HFFc6 (cell line): ENCODE results near the gene SNX18. TPM values are rescaled to one million over a fixed set of nuclear protein-coding genes. Genes with fewer than 3 reads are reported as not detected.

ENCODE experiments used
- DNase-seq: peaks from one replicate; pipeline ENCODE4 v3.0.0-alpha.2; 2018
- H3K27ac Mint-ChIP-seq: 2 replicates; pipeline ENCODE4 v1.8.0; 2020; ENCODE audit warnings: mild to moderate bottlenecking, mixed read lengths
- H3K27me3 Mint-ChIP-seq: 2 replicates; pipeline ENCODE4 v1.8.0; 2021; ENCODE audit warnings: mild to moderate bottlenecking, moderate library complexity, mixed read lengths; ENCODE audit not compliant: insufficient read depth
- H3K36me3 Mint-ChIP-seq: 2 replicates; pipeline ENCODE4 v1.8.0; 2021; ENCODE audit warnings: low read depth, mixed read lengths
- H3K4me1 Mint-ChIP-seq: 2 replicates; pipeline ENCODE4 v1.8.0; 2020; ENCODE audit warnings: low read depth, mixed read lengths
- H3K4me3 Mint-ChIP-seq: 2 replicates; pipeline ENCODE4 v1.8.0; 2020; ENCODE audit warnings: mild to moderate bottlenecking, moderate library complexity, mixed read lengths
- H3K9me3 Mint-ChIP-seq: 2 replicates; pipeline ENCODE4 v1.8.0; 2020; ENCODE audit warnings: mild to moderate bottlenecking, mixed read lengths
- CTCF ChIP-seq: fragments of 200-600 bp; sonication (generic); IDR thresholded peaks from 2 replicates; pipeline ENCODE4 v1.5.0; 2021; ENCODE audit warnings: antibody characterized with exemption, mild to moderate bottlenecking
- total RNA-seq, 6 experiments: library from RNA; stranded (reverse); fragmentation: NEBNext Ultra II Directional; extraction: Animal tissue kit (Norgen Biotek cat#: 25700); gene quantifications; 2 replicates in 1 of 6; 3 replicates in 5 of 6; pipeline ENCODE4 v1.2.3, GENCODE V29; 2021

The SNX18 gene
- total RNA-seq, 6 experiments from 2014 or later = 32.8 to 47.3 (median 39.7) TPM

- no peak overlapping the region for H3K27ac Mint-ChIP-seq
- H3K27me3 Mint-ChIP-seq = peaks cover 4% of the 10 kb centered on the region
- peaks cover 5% of the 10 kb centered on the region; the same call in 1 of the 2 replicates for H3K36me3 Mint-ChIP-seq
- no peak overlapping the region for H3K4me3 Mint-ChIP-seq
- peaks cover 7% of the 10 kb centered on the region; the same call in 1 of the 2 replicates for H3K4me1 Mint-ChIP-seq
- DNase-seq = no peak
- no peak for TF ChIP-seq CTCF
- peaks cover 5% of the 10 kb centered on the region; the same call in 1 of the 2 replicates for H3K9me3 Mint-ChIP-seq
Observed at GRCh38 chr5:54570916-54571315, 53.4 kb downstream of the SNX18 start.

GRCh38 chr5:54571462-54571861, 53.9 kb downstream of the SNX18 start:
- Mint-ChIP-seq H3K27ac (no peak overlapping the region), H3K4me3 (no peak overlapping the region), H3K36me3 (peaks cover 5% of the 10 kb centered on the region; the same call in 1 of the 2 replicates), H3K9me3 (peaks cover 5% of the 10 kb centered on the region; the same call in 1 of the 2 replicates), H3K27me3 (peaks cover 4% of the 10 kb centered on the region), H3K4me1 (peaks cover 7% of the 10 kb centered on the region; the same call in 1 of the 2 replicates)
- no peak for TF ChIP-seq CTCF
- no peak for DNase-seq

GRCh38 chr5:54573812-54574489, 56.4 kb downstream of the SNX18 start:
- Mint-ChIP-seq H3K4me1 (peaks cover 7% of the 10 kb centered on the region; the same call in 1 of the 2 replicates), H3K4me3 (no peak overlapping the region), H3K36me3 (no peaks in the 10 kb centered on the region), H3K9me3 (no peaks in the 10 kb centered on the region), H3K27ac (no peak overlapping the region), H3K27me3 (peaks cover 4% of the 10 kb centered on the region; the same call in 1 of the 2 replicates)
- no peak for DNase-seq
- TF ChIP-seq CTCF = no peak

- Mint-ChIP-seq H3K9me3 (no peaks in the 10 kb centered on the region), H3K27ac (no peak overlapping the region), H3K36me3 (no peaks in the 10 kb centered on the region), H3K4me1 (peaks cover 23% of the 10 kb centered on the region), H3K4me3 (no peak overlapping the region), H3K27me3 (no peaks in the 10 kb centered on the region; the same call in 1 of the 2 replicates)
- no peak for DNase-seq
- no peak for TF ChIP-seq CTCF
Observed at GRCh38 chr5:54577528-54577927, 60.0 kb downstream of the SNX18 start.

- TF ChIP-seq CTCF = no peak
- Mint-ChIP-seq H3K9me3 (no peaks in the 10 kb centered on the region), H3K36me3 (no peaks in the 10 kb centered on the region), H3K27ac (no peak overlapping the region), H3K27me3 (no peaks in the 10 kb centered on the region; the same call in 1 of the 2 replicates), H3K4me3 (no peak overlapping the region), H3K4me1 (peaks cover 23% of the 10 kb centered on the region)
- DNase-seq = no peak
Observed at GRCh38 chr5:54577937-54578653, 60.5 kb downstream of the SNX18 start.
